Activated CD8-positive, alpha-beta memory T cell treated with anti-CD3 and anti-CD28 coated beads for 48 hours (primary cell): ENCODE results near the gene NDUFB10.

ENCODE experiments used
- DNase-seq, 3 experiments: peaks; one replicate each; pipeline ENCODE4 v3.0.0-alpha.2; 2020; ENCODE audit warnings: low read depth in 2 of 3, low spot score in 2 of 3

The NDUFB10 gene

GRCh38 chr16:1966460-1966859 lies 7.1 kb downstream of the NDUFB10 start, which contains the start of gene RNF151:
Gene RNF151, plus strand, starts transcription at chr16:1966856. Its CDS starts 26 bp downstream, at chr16:1966882.
- no peak for DNase-seq

DNA sequence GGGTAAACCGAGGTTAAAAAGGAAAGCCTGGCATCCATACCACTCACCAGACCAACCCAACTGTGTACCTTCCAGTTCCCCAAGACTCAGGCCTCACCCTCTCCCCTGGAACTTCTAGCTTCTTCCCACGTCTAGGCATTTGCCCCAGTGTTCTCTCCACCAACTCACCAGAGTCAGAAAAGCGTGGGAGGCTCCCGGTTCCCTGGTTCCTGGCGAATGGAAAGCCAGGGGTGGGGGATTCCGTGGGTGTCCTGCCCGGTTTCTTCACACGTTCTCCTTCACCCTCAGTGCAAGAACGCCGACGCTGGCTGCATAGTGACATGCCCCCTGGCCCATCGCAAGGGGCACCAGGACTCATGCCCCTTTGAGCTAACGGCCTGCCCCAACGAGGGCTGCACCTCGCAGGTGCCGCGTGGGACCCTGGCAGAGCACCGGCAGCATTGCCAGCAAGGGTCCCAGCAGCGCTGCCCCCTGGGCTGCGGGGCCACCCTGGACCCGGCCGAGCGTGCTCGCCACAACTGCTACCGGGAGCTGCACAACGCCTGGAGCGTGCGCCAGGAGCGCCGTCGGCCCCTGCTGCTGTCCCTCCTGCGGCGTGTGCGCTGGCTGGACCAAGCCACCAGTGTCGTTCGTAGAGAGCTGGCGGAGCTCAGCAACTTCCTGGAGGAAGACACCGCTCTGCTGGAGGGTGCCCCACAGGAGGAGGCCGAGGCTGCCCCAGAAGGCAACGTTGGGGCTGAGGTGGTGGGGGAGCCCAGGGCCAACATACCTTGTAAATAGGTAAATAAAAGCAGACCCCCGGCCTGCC lies 9.0 kb downstream of the NDUFB10 start:
- no peak for DNase-seq

GRCh38 chr16:1971796-1972489 lies 12.6 kb downstream of the NDUFB10 start, which contains the start of gene TBL3:
Gene TBL3, plus strand, starts transcription at chr16:1972053. Its CDS starts 112 bp downstream, at chr16:1972165.
- DNase-seq: peak; percentile 96 to 98 (median 97)

DNA sequence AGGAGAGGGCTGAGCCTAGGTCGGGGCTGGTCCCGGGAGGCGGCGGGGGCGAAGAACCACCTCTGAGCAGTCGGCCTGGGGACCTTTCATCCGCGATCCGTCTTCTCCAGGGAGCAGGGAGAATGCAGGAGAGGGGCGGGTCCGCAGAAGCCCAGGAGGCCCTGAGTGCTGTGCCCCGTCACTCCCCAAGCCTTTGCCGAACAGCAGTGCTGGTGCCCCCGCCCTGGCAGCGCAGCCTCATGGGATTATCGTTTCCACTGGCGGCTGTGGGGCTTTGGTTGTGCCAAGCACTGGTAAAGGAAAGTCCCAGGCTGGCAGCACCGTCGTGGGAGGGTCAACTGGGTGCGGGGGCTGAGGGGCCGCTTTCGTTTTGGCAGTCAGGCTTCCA lies 13.1 kb downstream of the NDUFB10 start:
- DNase-seq: no peak

- DNase-seq: no peak
These were observed 14.3 kb downstream of the NDUFB10 start for GRCh38 chr16:1973461-1974156.

DNA sequence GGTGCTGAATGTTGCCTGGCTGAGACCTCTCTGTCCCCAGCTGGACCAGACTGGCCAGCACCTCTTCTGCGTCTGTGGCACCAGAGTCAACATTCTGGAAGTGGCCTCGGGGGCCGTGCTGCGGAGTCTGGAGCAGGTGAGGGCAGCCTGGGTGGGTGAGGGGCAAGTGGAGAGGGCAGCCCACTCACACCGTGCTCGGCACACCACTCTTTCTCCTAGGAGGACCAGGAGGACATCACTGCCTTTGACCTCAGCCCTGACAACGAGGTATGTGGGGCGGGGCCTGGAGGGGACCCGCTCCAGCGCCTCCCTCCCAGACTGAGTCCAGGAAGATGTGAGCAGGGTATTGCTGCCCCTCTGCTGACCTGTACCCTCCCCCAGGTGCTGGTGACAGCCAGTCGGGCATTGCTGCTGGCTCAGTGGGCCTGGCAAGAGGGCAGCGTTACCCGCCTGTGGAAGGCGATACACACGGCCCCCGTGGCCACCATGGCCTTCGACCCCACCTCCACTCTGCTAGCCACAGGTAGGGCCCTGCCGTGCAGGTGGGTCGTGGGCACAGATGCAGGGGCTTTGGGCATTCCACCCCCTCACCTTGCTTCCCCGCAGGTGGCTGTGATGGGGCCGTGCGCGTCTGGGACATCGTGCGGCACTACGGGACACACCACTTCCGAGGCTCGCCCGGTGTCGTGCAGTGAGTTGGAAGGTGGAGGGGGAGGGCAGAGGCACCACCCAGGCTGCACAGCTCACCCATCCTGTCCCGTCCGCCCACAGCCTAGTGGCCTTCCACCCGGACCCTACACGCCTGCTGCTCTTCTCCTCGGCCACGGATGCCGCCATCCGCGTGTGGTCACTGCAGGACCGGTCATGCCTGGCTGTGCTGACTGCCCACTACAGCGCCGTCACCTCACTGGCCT lies 15.1 kb downstream of the NDUFB10 start:
- no peak for DNase-seq

GRCh38 chr16:1975432-1976215 lies 16.3 kb downstream of the NDUFB10 start:
- no peak for DNase-seq

DNA sequence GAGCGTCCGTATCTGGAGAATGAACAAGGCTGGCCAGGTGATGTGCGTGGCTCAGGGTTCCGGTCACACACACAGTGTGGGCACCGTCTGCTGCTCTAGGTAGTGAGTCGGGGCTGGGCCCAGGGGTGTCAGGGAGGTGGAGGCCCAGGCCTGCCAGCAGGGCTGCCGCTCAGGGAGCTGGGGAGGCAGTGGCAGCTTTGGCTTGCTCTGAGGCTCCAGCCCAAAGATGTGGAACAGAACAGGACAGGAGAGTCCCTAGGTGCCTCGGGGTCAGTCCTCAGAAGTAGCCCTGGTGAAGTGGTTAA lies 16.8 kb downstream of the NDUFB10 start:
- DNase-seq: no peak

DNA sequence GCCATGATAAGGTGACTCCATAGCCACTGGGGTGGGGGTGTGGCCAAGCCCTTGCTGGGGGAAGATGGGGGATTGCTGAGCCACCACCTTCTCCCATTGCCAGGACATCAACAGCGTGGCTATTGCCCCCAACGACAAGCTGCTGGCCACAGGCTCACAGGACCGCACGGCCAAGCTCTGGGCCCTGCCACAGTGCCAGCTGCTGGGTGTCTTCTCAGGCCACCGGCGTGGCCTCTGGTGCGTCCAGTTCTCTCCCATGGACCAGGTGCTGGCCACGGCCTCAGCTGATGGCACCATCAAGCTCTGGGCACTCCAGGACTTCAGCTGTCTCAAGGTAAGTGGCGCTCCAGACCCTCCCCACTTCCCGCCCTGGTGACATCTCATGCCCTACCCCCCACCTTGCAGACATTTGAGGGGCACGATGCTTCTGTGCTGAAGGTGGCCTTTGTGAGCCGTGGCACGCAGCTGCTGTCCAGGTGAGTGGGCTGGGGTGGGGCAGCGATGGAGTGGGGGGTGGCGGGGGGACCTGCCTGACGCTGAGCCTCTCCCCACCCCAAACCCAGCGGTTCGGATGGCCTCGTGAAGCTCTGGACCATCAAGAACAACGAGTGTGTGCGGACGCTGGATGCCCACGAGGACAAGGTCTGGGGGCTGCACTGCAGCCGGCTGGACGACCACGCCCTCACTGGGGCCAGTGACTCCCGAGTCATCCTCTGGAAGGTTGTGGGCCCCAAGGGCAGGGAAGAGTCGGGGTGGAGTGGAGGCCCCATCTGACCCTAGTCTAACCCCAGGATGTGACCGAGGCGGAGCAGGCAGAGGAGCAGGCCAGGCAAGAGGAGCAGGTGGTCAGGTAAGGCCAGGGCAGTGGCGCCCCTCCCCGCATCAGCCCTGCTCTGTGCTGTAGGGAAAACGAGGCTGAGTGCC lies 17.9 kb downstream of the NDUFB10 start:
- DNase-seq: no peak

DNA sequence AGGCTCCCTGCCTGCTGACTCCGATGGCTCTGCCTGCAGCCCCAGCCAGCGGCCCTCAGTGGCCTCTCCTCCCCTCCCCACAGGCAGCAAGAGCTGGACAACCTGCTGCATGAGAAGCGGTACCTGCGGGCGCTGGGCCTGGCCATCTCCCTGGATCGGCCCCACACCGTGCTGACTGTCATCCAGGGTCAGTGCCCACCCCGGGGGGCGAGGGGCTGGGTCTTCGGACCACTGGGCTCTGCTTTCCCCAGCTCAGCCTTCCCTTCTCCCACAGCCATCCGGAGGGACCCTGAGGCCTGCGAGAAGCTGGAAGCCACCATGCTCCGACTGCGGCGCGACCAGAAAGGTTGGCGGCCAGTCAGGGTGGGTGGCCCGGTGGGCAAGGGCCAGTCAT lies 18.5 kb downstream of the NDUFB10 start:
- no peak for DNase-seq

- no peak for DNase-seq
These were observed 19.3 kb downstream of the NDUFB10 start for GRCh38 chr16:1978476-1979120.

GRCh38 chr16:1979271-1980029 lies 20.1 kb downstream of the NDUFB10 start:
- DNase-seq: no peak

DNA sequence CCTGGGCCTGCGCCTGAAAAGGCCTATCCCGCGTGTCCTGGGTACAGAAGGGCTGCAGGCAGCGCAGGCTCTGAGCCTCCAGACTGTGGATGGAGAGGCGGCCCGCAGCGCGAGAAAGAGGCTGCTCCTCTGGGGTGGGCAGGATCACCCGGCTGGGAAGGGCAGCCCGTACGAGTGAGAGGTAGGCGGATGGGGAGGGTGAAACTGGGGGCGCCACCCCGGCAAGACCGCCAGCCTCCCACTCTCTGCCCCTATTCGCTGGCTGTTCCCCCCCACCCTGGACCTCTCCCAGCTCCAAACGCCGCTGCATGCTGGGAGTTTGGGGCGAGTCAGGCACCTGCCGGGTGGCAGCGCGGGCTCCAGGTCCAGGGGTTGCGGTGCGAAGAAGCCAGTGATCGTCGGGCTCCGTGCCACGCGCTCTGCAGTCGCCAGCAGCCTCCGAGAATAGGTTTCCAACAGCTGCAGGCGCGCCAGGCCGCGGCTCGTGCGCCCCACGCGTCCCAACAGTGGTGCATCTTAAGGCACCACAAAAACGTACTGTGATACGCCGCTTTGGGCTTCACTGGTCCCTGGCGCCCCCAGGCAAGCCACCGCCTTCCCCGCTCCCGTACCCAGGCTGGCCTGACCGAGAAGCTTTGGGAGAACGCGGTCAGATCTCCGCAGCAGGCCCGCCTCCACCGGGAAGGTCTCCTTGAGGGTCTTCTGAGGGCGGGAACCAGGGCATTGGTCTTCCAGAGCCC lies 20.9 kb downstream of the NDUFB10 start:
- no peak for DNase-seq

- no peak for DNase-seq
These were observed 21.4 kb downstream of the NDUFB10 start for GRCh38 chr16:1980770-1981087.

- no peak for DNase-seq
These were observed 22.1 kb downstream of the NDUFB10 start, which contains the start of gene NOXO1 for GRCh38 chr16:1981398-1981836. Gene NOXO1, minus strand, starts transcription at chr16:1981469. Its CDS starts 290 bp downstream, at chr16:1981179.

GRCh38 chr16:1982013-1982433 lies 22.7 kb downstream of the NDUFB10 start:
- no peak for DNase-seq

DNA sequence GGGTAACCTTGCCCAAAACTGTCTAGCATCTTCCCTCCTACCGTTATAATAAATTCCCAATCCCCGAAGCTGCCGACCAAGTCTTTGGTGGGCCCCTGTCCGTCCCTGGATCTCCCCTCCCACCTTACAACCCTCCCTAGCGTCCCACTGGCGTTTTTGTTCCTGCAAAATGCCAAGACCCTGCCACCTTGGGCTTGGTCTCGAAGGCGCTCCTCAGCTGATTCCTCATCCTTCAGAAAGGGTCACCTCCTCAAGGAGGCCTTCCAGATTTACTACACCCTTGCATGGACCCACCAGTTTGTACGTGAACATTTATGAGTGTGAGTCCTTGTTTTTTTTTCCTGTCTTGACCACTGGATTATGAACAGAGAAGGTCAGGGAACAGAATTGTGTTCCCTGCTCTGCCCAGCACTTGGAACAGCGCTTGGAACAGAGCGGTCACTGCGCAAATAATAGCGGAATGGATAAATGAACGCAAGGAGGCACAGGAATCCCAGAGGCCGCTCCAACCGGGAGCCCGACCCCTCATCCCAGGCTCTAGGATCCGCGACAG lies 23.7 kb downstream of the NDUFB10 start:
- no peak for DNase-seq
